ENCODE data around the gene LTA4H.

- TF ChIP-seq ZNF18 (tag by site-specific recombination; IDR thresholded peaks at IDR 0.05), result no peak
- no peak for TF ChIP-seq CTCF (tag by site-specific recombination; IDR thresholded peaks at IDR 0.05)
- TF ChIP-seq ELK4 (IDR thresholded peaks at IDR 0.05; ENCODE audit: borderline replicate concordance, low read depth, low read length), result no peak
- TF ChIP-seq ZNF416 (tag by site-specific recombination; IDR thresholded peaks at IDR 0.05), result no peak
- TF ChIP-seq ZNF785 (tag by site-specific recombination; IDR thresholded peaks at IDR 0.05), result no peak
- no peak for TF ChIP-seq ZBTB10 (tag by site-specific recombination; IDR thresholded peaks at IDR 0.05)
- TF ChIP-seq MYNN (tag by site-specific recombination; IDR thresholded peaks at IDR 0.05; ENCODE audit: borderline replicate concordance), result no peak
- no peak for TF ChIP-seq ZEB2 (tag by site-specific recombination; IDR thresholded peaks at IDR 0.05)
Measured at GRCh38 chr12:96044943-96045290, 9.5 kb upstream of the LTA4H start.

Measured in HEK293 (cell line).